ENCODE measurements around the gene MCF2L.

DNA sequence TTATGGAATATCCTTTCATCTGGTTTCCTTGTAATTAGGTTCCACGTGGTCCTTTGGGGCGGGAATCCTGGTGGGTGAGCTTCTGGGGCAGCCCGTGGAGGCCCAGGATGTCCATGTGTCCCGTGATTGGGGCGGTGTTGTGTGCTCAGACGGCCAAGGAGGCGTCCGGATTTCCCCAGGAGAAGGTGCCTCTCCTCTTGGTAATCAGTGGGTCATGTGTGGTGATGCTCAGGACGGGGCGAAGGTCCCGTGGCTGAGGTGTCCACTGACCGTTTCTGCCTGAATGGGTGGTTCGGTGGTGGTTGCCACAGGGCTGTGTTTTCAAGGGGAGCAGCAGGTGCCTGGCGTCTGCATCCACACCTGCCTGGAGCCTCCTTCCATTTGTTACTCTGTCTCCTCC is 84.4 kb downstream of the MCF2L start:
- TF ChIP-seq, protein P1, sequence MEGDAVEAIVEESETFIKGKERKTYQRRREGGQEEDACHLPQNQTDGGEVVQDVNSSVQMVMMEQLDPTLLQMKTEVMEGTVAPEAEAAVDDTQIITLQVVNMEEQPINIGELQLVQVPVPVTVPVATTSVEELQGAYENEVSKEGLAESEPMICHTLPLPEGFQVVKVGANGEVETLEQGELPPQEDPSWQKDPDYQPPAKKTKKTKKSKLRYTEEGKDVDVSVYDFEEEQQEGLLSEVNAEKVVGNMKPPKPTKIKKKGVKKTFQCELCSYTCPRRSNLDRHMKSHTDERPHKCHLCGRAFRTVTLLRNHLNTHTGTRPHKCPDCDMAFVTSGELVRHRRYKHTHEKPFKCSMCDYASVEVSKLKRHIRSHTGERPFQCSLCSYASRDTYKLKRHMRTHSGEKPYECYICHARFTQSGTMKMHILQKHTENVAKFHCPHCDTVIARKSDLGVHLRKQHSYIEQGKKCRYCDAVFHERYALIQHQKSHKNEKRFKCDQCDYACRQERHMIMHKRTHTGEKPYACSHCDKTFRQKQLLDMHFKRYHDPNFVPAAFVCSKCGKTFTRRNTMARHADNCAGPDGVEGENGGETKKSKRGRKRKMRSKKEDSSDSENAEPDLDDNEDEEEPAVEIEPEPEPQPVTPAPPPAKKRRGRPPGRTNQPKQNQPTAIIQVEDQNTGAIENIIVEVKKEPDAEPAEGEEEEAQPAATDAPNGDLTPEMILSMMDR (IDR thresholded peaks at IDR 0.05): no peak
- TF ChIP-seq POLR2AphosphoS5 (IDR thresholded peaks at IDR 0.05) (no peak), POLR2A (IDR thresholded peaks at IDR 0.05) (no peak)

Measured in breast epithelium (tissue), 3 donors.